CD4-positive, alpha-beta T cell treated with Interleukin-4 for 4 hours (primary cell): ENCODE measurements around the gene CASP12.
A peak's percentile ranks its signal among the peaks of the same experiment; 100 is the strongest.
"Not testable (repeated sequence)": the region's sequence is repeated elsewhere in the genome, so short reads cannot be mapped to it uniquely, and the experiment has no call there.

Source experiments
- DNase-seq: peaks from one replicate; pipeline ENCODE4 v3.0.0-alpha.2; 2020

CASP12 gene

DNA sequence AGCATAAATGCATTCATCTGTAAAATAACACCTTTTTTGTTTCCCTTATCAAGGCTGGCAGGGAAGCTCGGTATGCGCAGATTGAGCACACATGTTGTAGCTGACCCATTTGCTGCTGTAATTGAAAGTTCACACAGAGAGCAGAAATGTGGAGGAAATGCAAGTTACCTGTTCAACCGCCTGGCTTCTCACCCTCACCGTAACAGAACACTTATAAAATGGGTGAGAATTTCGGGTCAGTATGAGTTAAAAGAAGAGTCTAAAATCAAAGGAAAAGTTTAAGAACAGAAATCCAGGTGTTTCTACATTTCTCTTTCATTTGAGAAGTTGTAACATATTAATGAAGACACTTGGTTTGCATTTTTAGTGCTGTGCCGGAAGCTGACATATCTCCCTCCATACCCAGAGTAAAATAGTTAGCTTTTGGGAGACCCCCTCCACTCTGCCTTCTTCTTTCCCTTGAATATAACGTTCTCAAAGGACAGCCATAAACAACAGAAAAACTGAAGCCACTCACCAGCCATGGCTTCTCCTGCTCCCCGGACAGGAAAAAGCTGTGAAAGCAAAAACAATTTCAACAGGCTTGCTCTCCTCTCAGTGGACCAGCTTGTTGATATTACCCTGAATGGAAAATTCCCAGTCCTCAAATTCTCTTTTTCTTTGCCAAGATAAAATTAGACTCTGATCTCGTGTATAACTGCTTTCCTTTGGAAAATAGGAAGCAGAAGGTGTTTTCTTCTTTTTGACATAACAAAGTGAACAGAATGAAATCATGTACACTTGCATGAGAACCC is at the start of gene CASP12:
Gene CASP12, minus strand, starts transcription at position 570 of the 794 bp plus-strand sequence.
- DNase-seq: peak; percentile 28

DNA sequence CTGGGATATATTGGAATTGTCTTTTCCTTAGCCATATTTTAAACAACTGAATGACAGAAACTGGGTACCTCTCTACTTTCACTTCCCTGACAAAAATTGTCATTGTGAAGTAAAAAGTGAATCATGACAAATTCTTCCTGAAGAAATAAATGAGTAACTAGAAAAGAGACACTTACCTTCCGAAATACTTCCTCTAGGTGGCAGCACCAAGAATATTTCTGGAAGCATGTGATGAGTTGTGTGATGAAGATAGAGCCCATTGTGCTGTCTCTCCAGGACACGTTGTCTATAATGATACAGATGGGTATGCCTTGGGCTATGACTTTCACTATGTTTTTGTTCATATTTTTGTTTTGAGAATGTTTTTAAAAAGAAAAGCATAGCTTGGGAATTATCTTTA is 48.6 kb upstream of the CASP12 start:
- peak; percentile 79 for DNase-seq

DNA sequence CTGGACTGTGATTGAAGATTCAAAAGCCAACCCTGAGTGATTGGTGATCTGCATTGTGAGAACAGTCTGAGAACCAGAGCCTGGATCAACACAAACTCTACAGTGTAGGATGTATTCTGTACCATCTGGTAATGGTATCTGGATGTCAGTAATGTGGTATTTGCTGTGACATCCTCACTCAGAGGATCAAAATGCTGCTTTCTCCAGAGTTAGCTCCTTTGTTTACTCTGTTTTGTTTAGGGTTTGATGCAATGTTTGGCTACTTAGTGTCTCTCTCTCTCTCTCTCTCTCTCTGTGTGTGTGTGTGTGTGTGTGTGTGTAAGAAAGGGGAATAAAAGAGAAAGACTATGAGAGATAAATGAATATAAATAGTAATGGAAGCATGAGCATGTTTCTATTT is 45.8 kb upstream of the CASP12 start:
- no peak for DNase-seq

DNA sequence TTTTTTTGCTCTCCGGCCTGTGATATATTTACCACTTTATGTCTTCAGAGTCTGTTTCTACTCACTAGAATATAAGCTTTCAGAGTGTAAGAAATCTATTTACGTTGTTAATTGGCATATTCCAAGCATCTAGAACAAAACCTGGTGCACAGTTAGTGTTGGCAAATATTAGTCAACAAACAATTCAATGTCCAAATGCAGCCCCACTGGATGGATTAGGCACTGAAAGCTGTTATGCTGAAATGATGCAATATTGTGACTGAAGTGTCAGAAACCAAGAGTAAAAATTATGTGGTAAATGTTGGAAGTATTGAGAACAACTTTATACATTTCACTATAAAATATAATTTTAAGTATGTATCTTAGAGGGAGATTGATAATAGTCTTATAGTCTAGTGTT is 45.3 kb upstream of the CASP12 start:
- DNase-seq: no peak

DNA sequence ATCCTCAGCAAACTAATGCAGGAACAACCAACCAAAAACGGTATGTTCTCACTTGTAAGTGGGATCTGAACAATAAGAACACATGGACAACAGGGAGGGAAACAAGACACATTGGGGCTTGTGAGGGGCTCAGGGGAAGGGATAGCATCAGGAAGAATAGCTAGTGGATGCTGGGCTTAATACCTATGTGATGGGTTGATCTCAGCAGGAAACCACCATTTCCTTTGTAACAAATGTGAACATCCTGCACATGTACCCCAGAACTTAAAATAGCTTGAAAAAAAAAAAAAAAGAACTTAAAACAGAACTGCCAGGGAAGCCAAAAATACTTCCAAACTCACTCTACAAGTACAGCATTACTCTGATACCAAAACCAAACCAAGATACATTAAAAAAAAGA is 36.3 kb upstream of the CASP12 start:
- DNase-seq: peak; percentile 20

DNA sequence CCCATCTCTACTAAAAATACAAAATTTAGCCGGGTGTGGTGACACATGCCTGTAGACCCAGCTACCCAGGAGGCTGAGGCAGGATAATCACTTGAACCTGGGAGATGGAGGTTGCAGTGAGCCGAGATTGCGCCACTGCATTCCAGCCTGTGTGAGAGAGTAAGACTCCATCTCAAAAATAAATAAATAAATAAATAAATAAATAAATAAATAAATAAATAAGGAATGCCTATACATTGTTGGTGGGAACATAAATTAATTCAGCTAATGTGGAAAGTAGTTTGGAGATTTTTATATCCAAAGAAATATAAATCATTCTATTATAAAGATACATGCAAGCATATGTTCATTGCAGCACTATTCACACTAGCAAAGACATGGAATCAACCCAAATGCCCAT is 35.8 kb upstream of the CASP12 start:
- not testable (repeated sequence) for DNase-seq

DNA sequence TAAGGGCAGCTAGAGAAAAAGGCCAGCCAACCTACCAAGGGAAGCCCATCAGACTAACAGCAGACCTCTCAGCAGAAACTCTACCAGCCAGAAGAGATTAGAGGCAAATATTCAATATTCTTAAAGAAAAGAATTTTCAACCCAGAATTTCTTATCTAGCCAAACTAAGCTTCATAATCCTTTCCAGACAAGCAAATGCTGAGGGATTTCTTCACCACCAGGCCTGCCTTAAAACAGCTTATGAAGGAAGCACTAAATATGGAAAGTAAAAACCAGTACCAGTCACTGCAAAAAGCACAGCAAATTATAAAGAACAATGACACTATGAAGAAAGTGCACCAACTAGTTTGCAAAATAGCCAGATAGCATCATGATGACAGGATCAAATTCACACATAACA is 30.6 kb upstream of the CASP12 start:
- DNase-seq: no peak

DNA sequence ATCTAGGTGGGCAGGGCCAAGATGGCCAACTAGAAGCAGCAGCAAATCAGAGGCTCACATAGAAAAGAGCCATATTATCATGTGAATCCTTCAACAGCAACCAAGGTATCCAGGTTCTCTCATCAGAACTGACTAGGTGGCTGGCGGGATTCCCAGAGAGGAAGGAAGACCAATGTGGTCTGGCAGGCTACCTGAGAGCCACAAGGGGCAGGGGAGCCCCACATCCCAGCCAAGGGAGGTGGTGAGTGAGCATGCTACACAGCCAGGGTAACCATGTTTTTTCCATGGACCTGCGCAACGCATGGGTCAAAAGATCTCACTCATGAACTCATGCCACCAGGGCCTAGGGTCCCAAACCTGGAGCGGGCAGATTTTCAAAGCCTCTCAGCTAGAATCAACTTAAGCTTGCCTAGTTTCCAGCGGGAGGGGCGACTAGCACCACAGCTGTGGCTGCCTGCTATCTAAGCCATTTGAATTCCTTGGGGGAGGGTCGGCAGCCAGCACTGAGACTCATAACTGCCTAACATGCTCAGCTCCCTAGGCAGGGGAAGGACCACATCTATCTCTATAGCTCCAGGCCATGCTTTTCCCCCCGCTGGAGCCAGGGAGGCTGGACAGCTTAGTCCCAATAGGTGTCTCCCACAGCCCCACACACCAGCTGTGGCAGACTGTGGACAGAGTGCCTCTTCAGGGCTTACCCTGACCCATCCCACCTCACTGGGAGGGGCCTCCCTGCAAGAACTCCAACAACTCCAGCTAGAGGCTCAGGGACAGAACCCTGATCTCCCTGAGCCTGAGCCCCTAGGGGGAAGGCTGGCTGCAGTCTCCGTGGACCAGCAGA is 28.7 kb upstream of the CASP12 start:
- DNase-seq: no peak

DNA sequence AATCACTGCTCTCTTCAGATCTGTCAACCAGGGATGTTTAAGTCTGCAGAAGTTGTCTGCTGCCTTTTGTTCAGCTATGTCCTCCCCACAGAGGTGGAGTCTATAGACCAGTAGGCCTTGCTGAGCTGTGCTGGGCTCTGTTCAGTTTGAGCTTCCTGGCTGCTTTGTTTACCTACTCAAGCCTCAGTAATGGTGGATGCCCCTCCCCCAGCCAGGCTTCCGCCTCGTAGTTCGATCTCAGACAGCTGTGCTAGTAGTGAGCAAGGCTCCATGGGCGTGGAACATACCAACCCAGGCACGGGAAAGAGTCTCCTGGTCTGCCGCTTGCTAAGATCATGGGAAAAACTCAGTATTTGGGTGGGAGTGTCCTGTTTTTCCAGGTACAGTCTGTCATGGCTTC is 27.6 kb upstream of the CASP12 start:
- DNase-seq: no peak

DNA sequence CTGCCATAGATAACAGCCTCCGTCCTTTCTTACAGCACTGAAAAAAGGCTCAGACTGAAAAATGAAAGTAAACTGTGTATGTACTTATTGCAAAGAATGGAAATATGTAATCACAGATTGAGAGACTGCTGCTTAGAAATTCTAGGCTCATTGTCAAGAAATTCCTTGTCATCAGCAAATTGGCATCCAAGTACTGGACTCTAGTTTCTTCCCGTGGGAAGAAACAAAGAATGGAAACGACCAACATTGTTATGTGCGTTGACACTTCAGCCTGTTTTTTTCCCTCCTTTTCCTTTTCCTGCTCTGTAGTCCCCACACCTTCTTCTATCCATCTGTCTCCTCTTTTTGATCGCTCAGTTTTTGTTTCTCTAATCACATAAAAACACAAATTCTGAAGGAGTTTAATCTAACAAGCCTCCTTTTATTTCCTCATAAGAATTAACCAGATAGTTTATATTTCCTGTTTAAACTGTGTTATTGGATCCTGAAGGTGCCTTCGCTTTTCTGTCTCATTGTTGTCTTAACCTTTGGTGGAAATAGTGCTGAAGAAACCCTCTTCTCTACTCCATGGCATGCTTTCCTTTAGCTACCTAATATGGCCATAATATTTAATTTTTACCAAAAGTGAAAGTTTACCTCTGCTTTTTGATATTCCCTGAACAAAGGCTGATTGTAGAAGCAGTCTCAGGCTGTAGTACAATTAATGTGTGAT is 20.0 kb upstream of the CASP12 start:
- peak; percentile 49 for DNase-seq

DNA sequence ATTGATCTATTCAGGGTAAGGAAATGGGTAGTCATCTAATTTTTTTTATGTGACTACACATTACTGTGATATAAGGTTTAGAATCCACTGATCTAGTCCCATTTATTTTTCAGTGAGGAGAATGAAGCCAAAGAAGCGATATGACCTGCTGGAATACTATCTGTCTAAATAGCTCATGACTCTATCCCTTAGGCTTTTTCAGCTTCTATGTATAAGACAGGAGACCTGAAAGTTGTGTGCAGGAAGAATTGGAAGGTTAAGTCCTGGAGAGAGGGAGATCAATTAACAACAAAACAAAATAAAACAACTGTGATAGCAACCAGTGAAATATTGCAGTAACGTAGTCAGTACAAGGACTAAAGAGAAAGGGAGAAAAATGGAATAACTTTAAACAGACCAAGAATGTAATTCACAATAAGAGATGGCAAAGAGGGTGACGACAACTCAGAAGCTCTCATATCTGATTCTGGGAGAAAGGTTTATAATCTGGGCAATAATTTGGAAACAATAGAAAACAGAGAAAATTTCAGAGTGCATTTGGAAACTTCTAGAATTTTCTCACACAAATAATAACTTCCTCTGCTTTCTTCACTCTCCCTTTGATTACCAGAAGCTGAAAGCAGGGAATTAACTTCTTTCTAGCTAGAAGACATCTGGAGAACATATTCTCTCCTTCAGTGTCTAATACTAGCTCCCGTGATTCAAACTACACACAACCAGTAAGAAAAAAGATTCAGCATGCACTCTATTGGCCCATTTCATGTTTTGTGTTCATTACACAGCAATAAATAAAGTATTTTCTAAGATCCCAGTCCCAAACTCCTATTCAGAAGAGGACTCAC is 19.2 kb upstream of the CASP12 start:
- DNase-seq: no peak

DNA sequence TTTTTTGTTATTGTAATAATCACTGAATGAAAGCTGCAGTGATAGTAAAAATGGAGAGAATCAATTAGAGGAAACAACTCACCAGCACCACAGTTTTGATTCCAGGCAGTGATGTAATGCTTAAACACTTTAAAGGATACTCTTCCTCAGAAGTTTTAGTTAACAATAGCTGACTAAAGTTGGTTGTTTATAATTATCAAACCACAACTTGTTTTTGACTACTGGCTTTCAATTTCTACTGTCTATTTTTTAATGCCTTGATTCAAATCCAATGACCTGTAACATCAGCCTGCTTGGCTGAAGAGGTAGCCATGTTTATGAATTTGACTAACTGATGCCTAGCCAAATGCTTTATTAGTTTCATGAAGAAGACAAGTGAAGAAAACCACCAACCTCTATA is 18.2 kb upstream of the CASP12 start:
- peak; percentile 46 for DNase-seq

DNA sequence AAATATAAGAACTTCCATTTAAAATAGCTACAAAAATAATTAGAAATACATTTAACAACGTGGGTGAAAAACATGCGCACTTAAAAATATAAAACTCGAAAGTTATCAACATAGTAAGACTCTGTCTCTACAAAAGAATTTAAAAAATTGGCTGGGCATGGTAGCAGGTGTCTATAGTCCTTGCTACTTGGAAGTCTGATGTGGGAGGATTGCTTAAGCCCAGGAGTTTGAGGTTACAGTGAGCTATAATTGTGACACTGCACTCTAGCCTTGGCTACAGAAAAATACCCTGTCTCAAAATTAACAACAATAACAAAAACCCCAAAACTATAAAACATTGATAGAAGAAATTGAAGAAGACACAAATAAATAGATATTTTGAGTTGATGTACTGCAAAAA is 13.8 kb upstream of the CASP12 start:
- DNase-seq: no peak

DNA sequence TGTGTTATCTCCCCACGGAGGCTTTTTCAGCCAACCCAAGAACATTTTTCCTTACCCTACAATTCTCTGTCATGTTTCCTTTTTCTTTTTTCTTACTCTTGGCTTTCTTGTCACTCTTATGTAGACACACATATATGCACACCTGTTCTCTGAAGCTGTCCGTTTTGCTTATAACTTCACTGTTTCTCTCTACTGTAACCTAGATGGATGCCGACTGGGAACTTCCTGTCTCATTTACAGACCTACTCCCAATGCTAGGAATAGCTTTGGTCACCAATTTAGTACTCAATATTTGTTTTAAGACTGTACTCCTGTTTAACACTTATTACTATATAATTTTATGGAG is 9.9 kb upstream of the CASP12 start:
- DNase-seq: no peak

DNA sequence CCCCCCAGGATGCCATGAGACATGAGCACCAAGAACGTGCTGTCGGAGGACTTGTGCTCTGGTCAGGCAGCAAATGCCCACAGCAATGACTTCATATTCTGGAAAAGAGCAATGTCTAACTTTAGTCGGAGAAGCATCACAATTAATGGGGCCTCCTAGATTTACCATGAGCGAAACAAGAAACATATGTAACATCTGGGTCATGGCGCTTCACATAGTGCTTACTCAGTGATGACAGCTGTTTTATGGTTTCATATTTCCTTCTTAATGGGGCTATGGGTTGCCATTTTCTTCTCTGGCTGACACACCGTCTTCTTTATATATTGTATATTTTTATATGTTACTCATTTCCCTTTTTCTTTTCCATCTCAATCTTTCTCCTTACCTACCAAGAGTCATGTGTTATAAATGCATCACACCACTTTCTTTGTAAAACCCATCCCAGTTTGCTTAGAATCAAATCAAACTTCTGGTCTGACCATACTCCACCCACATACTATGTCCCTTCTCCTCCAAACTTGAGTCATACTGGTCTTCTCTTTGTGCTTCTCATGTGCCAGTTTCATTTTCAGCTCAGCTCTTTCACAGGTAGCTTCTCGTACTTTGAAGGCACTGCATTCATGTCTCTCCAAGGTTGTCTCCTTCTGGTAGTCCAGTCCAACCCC is 9.4 kb upstream of the CASP12 start:
- peak; percentile 48 for DNase-seq

DNA sequence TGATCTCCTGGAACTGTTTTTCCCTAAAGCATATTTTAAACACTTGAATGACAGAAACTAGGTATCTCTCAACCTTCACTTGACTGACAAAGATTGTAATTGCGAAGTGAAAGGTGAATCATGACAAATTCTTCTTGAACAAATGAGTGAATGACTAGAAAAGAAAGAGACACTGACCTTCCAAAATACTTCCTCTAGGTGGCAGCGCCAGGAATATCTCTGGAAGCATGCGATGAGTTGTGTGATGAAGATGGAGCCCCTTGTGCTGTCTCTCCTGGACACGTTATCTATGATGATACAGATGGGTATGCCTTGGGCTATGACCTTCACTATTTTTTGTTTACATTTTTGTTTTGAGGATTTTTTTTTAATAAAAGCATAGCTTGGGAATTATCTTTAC is 7.0 kb upstream of the CASP12 start:
- DNase-seq: no peak

DNA sequence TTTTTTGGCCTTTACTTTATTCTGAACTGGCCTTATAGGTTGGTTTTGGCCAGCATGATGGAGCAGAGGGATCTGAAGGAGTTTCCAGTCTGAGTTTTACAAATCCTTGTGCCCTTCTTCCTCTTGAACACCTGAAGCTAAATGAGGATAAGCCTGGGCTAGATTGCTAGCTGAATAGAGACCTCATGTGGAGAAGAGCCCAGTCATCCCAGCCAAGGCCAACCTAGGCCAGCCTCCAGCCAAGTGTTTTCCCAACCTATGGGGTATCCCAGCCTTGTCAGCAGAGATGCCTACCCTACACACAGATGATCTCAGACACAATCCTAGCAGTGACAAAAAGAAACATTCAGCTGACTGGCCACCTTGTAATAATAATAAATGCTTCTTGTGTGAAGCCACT is 966 bp upstream of the CASP12 start:
- no peak for DNase-seq

DNA sequence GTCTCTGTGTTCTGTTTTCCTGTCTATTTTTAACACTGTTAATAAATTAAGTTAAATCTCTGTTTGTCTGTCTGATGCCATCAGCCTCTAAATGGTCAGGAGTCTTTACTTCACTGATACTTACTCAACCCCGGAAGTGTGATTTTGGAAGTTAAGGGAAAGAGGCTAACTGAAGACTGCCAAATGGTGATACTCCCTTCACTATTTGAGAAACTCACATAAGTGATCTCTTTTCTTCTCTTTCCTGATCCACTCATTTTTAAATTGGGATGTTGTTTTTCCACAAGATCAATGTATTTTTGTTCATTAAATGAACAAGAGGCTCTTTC is 389 bp upstream of the CASP12 start:
- no peak for DNase-seq

DNA sequence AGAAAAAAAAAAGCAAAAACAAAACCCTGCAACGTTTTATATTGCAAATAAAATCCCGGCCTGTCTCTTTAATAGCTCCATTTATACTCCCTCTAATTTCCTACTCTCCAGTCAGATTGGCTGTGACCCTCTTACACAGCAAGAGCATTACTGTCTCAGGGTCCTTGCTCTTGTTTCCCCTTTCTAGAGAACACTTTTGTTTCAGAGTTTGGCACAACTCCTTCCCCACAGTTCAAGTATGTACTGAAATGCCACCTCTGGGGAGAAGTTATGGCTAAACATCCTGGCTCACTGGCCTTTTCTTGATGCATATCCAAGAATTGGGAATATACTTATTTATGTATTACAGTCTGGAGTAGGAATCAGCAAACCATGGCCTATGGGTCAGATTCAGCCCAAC is 2.6 kb downstream of the CASP12 start:
- DNase-seq: no peak

DNA sequence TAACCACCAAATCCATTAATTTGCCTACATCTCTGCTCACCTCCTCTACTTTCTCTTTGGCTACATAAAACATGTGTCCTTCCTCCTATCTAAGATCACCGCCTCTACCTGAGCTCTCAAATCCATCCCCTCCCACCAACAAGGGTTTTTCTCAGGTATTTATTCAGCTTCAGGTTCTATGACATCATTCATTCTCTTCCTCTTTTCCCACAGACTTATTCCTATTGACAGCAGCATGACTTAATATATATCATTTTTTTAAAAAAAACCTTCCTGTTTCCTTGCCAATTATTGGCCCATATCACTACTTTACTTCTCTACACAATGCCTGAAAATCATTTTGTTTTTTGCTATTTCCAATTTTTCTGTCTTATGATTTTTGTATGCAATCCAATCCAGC is 4.4 kb downstream of the CASP12 start:
- no peak for DNase-seq

DNA sequence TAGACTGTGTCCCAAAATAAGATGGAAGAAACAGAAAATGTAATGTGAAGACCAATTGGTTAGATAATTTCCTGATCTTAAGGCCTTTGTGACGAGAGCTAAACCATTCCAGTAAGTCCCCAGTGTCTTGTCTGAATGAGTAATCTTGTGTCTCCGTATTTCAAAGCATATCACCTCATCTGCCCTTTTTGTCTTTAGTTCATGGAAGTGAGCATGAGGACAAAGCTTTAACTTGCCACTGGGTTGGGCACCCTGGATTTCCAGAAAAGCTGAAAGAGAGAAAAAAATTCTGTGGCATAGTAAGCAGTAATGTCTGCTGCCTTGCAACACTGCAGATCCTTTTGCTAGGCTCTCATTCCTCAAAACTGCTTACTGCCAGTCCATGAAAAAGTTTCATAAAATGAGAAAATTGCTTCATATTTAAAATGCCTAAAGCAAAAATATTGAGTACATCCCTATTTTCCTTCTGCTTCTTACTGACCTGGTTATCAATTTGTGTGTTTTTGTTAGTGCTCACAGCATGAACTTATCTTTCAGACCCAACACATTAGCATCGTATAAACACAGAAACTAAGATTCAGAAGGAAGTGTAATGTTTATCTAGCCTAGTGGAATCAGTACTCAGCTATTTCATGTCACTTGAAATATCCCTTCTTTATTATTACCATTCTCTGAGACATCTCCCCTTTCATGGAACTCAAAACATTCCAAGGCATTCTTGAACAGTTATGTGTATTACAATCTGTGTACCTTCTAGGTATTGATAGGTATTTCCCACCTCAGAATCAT is 5.3 kb downstream of the CASP12 start:
- DNase-seq: no peak

DNA sequence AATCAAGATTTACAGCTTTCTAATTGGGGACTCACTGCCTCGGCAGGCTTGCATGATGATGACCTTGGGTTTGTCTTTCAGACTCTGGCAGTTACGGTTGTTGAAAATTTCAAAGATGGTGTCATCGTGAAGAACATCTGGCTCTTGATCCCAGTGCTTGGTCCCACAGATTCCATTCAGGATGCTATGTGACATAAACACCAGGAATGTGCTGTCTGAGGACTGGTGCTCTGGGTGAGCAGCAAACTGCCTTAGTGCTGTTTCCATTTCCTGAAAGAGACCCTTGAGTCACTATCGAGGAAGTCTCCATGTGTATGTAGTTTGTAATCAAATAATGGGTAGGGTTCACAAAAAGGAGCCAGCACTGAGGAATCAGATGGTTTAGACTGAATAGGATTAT is 7.1 kb downstream of the CASP12 start:
- no peak for DNase-seq
